ENCODE data around the gene CYTH1.

CYTH1 gene

DNA sequence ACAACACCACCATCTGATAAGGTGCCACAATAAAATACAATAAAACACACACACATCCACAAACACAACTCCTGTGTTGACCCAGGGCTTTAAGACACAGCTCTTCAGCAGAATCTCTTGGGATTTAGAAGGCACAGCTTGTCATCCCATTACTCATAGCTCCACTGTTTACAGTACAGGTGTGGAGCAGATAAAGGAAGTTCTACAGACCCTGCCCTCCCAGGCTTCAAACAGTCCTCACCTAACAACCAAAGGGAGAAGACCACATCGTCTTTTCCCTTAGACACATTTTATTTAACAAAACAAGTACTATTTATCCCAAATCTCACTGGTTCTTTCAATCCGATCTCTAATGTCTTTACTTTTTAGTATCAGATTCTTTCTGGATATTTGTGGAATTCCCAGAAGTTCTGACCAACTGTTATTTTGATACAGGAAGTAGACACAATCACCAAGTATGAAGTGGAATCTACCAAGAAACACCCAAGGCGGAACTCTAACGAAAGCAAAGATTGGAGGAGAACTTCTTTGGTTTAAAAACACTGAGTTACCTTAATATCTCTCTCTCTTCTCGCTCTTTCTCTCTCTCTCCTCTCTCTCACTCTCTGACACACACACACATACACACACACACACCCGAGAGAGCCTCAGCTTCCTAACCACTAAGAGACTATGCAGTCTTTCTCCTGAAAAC is 46.1 kb downstream of the CYTH1 start:
- DNase-seq (ENCODE audit: low read depth in 2 of 2), result no peak

DNA sequence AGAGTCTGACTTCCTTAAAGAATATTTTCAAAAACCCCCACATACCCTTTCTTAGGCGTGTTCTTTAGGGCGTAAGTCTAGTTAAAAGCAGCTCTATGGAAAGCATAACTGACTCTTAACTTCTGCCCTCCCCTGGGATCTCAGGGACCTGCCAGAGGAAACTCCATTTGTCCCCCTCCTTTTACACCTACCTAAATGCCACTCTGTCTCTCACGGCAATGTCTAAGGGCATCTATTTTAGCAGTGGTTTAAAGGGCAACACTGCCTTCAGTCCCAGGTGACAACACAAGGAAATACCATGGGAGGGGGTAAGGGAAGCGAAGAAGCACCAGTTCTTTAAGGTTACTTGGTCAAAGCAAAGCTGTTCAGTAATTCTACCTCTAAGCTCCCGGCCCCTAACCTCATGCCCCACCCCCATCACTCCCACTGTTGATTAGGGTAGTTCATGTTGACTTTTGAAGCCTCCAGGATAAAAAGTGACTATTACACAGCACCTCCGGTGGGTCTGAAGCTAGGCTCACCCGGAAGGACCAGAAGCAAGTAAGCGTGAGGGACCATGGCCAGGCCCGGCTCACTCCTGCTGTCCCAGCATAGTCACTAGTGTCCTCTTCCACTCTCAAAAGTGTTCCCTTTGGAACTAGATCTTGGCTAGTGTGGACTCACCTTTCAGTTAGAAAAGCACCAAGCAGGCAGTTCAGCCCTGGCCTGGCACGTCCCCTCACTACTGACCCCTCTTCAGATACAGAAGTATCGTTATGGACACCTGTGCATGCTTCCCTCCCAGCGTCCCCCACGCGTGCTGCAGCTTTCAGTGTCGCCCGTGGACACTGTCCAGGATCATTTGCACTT is 47.1 kb downstream of the CYTH1 start:
- no peak for DNase-seq (ENCODE audit: low read depth in 2 of 2)

DNA sequence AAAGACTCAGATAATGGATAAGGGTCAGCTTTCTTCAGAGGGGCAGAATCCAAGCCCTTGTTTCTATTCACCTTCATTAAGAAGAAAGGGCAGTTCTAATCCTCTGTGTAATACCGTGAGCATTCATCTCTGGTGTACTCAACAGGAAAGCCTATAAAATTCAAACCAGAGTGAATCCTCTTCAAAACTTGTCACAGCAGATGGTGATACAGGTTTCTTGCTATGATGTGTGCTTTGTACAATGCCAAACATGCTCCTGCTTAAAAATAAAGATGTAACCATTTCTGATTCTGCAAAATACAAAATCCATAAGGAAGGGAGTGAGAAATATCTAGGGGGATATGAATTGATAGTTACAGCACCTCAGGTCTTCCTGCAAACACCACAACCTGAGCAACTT is 49.7 kb downstream of the CYTH1 start:
- DNase-seq (ENCODE audit: low read depth in 2 of 2), result no peak

DNA sequence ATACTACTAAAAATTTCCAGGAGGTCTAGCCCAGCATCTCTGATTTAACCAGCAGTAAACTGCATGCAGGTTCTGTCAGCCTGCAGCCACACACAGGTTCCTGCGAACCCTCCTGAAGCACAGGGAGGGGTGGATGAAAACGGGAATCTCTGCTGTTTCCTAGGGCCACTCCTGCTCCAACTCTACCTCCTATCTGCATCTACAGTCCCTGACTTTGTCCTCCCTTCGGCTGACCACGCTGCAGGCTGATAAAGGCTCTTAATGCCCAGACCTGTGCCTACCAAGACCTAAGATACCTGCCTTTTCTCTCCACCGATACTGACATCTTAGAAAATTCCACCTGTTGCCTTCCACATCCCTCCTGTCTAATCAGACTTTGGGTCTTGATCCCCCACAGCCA is 50.2 kb downstream of the CYTH1 start:
- DNase-seq (ENCODE audit: low read depth in 2 of 2), result no peak

DNA sequence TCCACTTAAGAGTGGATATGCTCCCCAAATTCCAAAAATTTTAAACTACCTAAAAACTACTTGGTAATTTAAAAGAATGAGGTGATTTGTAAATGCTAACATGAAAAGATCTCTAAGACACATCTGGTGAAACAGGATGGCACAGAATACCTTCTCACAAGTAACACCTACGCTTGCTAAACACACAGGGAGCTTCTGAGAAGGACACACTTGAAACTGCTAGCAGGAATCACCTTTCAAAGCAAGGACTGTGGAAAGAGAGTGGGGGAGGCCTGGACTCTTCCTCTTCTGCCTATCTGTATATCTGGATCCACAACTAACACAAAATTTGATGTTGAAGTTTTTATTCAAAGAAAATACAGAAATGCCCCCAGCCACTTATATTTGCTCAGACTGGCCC is 52.4 kb downstream of the CYTH1 start:
- DNase-seq (ENCODE audit: low read depth in 2 of 2), result no peak

DNA sequence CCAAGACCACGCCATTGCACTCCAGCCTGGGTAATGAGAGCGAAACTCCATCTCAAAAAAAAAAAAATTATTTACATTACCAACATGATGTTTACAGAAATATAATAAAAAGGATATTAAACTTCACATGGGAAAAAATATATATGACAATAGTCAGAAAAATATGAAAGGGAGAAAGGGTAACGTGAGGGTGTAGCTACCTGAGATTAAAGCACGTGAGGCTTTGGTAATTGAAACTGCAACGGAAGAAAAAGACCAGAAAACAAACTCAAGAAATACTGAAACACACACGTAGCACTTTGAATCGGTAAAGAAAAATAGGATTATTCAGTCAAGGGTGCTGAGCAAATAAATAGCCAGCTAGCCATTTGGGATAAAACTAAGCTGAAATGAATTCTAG is 53.6 kb downstream of the CYTH1 start:
- no peak for DNase-seq (ENCODE audit: low read depth in 2 of 2)

DNA sequence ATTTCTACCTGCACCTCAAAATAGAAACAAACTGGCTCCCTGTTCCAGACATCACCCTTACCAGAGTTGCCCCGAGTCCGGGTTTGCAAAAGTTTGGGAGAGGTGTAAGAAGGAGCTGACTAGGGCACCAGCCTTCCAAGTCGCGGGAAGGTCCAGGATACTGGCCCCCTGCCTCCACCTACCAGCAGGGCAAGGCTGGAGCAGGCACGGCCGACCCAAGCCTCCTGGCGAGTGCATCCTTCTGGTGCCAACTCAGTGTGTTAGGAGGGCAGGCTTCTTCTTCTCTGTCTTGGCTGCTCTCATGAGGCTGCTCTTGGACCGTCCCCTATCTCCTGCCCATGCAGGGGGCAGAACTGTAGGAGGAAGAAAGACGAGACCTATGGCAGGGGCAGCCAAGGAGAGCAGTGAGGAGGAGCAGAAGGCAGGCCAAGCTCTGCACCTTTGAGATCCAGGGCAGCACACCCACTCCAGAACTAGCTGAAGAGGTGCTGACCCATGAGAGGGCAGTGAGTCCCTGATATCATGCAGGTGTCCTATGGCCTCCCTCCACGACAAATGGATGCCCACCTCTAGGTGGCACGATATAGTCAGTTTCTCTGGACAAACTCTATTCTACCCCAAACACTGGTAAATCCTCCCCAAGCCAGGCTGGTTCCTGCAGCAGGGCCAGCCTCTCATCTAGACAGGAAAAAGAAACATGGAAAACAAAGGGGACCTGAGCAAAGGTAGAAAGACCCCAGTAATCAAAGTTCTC is 54.4 kb downstream of the CYTH1 start:
- no peak for DNase-seq (ENCODE audit: low read depth in 2 of 2)

DNA sequence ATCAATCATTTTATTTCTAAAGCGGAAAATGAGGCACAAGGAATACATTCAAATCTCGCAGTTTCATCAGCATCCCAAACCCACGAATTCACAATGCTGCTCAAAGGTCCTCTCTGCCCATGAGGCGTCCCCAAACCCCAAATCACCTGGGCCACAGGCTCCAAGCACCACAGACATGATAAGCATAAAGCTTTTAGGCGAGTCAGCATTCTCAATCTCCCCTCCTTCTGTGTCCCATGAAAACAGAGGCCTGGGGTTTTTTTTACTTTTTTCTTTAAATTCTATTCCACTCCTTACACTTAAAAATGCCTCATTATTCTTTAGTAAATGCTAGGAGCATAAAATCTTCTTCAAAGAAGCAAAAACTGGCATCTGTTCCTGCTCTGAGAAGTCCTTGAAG is 55.0 kb downstream of the CYTH1 start:
- no peak for DNase-seq (ENCODE audit: low read depth in 2 of 2)

DNA sequence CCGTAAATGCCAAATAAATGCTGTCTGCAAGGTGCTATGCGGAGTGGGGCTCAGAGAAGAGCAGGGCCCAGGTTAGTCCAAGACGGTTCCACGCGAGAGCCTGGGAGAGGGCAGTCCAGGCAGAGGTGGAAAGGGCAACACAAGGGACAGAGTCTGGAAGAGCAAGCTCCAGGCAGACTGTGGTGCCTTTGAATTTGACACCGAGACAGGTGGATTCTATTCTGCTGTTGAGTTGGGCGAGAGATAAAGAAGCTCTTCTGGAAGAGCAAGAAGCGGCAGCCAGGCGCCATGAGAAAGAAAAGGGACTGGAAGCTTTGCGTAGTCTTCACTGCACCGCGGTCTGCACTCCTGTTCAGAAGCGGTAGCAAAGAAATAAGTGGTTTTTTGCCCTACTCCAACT is 55.6 kb downstream of the CYTH1 start:
- DNase-seq (ENCODE audit: low read depth in 2 of 2), result no peak

DNA sequence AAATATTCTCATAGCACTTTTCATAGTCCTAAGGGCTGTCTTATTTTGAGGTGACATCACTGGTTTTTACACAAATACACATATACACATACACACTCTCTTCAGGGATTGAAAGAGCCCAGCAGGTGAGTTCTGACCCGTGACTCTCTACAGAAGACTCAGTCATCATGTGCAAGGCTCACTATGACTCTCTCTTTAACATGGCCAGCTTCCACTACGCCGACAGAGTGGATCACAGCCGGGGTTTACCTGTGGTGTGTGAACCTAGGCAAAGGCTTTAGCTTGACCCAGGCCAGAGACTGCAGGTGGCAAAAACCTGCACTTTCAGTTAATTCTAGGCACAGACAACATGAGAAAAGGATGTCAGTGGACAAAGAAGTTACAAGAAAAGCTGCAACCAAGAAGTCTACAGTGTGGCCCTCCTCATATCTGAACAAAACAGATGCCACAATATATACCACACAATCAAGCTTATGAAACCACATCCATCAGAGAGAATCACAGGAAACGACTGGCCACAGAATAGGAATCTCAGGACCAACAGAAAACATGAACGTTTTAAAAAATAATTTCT is 56.5 kb downstream of the CYTH1 start:
- DNase-seq (ENCODE audit: low read depth in 2 of 2), result no peak

DNA sequence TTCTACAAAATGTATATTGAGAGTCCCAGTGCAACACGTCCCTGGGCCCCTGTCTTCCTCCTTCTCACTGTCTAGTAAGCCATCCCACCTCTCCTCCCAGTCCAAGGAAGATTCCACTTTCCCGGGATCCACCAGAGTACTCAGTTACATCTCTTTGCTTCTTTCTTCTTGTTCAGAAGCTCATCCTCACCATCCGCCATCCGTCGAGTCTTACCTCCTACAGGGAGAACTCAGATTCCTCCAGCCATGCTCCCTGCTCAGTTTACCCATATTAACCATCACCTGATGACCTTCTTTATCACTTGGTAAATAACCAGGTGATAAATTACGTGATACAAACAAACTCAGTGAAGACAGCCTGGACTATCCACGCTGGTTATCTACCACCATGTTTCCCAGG is 57.1 kb downstream of the CYTH1 start:
- no peak for DNase-seq (ENCODE audit: low read depth in 2 of 2)

DNA sequence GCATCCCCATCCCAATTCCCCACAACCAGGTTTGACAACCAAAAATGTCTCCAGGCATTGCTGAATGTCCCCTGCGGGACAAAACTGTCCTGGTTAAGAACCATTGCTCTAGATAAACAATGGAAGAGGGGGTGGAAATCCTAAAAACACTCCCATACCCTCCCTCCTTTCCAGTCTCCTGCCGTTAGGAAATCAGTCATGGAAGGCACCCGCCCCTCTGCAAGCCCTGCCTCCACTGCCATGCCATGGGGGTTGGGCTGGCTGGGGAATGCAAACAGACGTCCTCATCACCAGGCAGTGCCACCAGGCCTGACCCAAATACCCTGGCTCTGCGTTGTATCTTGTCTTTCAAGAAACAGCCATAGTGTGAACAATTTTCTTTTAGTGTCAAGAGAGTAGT is 57.5 kb downstream of the CYTH1 start:
- DNase-seq (ENCODE audit: low read depth in 2 of 2), result no peak

DNA sequence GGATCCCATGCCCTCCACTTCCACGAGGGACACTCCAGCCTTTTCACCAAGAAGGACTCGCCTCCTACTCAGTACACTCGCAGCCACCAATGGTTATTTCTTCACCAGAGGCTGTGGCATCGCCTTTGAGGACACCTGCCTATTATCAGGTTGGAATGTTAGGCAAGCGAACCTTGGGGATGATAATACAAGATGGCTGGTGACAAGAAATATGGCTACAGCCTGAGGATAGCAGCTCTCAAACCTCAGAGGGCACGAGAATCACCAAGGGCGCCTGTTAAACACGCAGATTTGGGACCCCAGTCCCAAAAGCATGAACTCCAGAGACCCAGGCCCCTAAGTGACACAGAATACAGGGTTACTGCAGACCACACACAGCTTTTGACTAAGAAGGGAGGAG is 58.1 kb downstream of the CYTH1 start:
- no peak for DNase-seq (ENCODE audit: low read depth in 2 of 2)

DNA sequence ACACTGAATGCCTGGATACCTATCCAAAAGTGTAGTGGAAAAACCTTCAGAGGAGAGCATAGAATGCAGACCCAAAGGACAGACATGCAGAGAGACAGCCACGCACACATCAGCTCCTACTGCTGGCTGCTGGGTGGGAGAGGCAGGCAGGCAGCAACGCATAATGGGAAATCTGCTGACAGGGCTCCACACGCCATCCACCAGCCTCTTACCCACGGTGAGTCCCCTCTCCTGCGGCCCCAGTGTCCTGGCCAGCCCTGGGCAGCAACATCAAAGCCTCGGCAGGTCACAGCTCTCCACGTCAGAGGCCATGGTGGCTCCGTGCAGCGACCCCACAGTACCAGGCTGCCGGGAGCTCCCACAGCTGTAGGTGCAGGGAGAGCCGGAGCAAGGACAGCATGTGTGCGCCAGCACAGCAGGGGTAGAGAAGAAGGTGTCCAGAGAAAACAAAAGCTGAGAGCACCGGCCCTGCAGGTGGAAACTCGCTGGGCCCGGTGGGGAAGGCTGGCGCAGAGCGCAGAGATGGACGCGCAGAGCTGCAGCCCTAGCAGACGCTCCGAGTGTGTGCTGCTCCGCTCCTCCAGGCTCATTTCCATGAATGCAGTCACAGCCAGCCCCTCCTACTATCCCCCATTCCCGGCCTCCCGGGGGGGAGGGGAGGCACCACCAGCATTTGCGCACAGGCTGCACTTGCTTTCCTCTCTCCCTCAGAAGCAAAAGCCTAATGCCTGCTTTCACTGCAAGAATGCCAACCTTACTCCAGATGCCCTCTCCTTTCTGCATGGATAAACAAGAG is 58.9 kb downstream of the CYTH1 start:
- no peak for DNase-seq (ENCODE audit: low read depth in 2 of 2)

DNA sequence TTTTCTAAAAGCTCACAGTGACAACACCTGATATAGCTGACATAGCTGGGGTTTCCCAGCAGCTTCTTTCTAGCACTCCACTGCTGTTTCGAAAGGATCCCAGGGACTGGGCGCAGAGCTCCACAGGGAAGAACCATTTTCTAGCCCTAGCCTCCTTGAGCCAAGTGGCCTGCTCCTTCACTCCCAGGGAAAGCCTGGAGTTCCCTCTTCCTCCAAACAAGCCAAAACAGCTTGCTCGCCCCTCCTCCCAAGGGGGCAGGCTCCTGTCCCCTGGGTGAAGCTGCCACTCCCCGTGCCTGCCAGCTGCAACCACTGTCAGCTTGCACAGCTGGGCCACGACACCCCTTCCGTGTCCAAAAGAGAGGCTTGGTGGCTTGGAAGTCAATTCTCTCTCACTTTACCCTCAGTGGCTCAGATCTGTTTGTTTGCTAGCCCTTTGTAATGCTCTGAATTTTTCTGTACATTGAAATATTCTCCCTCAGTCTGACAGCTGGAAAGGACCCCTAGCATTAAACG is 59.8 kb downstream of the CYTH1 start:
- DNase-seq (ENCODE audit: low read depth in 2 of 2), result no peak

DNA sequence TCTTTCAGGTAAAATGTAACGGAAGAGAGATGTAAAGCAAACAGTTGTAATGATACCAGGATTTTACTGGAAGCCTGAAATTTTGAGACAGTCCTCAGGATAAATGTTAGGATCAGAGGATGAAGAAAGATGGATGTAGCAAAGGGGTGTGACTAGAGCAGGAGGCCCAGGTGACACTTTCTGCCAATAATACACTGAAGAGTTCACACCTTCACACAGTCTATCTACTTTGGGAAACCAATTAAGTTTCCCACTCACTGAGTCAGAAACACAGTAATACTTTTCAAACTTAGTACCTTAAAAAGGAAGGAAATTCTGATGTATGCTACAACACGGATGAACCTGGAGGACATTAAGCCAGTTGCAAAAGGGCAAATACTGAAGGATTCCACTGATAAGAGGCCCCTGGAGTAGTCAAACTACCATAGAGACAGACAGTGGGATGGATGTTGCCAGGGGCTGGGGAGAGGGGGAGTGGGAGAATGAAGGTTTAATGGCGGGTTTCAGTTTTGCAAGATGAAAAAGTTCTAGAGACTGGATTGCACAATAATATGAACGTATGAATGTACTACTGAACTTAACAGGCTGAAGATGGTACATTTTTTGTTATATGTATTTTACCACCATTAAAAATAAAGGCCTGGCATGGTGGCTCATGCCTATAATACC is 62.3 kb downstream of the CYTH1 start:
- no peak for DNase-seq (ENCODE audit: low read depth in 2 of 2)

DNA sequence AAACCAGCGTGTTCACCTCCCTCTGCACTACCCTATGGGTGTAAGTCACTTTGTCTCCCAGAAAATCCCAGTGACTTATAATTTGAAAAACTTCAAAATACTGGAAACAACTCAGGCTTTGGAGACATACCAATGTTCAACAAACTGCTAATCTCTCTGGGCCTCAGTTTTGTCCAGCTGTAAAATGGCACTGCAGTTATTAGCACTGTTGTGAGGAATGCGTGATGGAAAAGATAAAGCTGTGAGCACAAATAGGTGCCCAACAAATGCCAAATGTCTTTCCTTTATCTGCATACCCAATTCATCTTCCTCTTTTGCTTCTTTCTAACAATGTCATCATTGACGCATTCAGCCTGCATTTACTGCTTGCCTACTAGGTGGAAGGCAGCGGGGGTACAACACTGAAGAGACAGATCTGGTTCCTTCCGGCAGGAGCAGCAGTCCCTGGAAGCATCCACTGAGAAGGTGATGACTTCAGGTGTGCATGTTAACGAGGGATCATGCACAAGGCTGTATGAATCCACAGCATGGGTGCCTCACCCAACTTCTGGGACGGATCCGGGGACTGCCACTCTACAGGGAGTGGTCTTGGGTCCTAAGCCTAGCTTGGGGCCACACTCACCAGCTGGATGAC is 63.4 kb downstream of the CYTH1 start:
- DNase-seq (ENCODE audit: low read depth in 2 of 2), result no peak

DNA sequence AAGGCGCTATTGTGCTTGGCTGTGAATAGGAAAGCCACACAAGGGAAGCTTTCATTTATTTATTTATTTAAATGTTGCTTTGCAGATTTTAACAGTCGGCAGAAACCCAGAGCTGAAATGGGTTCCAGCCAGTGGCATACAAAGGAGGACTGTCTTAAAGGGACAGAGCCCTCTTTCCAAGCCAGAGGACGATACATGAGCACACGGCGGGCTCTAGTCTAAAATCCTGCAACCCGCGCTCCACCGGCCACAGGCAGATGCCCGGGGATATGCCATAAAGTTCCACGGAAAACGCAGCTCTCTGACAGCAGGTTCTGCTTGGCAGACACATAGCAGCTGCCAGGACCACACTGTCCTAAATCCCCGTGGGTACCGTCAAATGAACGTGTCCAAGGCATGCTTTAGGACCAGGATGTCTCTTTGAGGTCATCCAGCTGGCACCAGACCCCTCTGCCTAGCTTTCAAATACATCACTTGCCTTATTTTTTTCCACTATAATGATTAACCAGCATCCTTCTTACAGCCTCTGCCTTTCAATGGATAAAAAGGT is 64.6 kb downstream of the CYTH1 start:
- no peak for DNase-seq (ENCODE audit: low read depth in 2 of 2)

DNA sequence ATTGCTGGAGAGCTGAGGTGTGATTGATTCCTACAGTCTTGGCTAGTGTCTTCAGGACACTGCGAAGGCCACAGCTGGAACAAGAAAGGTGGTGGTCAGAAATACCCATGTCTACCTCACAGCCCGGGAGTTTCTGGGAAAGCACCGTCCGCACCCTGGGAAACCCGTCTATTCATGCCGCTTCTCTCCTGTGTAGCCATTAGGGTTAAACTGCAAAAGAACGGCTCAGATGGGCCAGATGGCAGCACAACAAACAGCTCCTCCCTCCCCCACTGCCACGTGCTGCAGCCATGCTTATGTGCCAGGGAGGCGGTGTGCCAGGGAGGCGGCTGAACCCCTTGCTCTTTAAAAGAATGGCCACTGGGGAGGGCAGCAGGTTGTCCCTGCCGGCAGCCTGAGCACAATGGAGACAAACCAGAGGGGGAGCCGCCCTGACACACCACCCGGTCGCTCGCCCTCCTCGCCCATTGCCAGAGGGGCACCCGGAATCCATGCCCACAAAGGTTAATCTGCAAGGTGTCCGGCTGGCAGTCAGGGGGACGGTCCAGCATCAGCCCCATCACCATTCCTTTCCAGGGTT is 65.2 kb downstream of the CYTH1 start:
- DNase-seq (ENCODE audit: low read depth in 2 of 2), result no peak

DNA sequence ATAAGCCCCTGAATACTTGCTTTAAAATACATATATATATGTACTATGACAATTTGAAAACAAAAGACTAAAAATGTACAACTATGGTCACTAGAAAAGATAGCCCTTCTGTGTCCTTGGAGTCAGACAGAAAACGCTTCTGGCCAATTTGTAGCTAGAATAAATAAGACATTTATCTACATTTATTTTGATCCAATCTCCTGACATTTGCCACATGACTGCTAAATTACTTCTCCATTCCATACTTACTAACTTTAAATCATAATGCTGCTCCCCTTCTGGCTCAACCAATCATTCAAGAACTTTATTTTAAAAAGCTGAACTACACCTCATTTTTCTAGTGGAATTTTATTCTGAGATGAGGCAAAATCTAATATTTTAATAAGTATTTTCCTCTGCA is 65.8 kb downstream of the CYTH1 start:
- DNase-seq (ENCODE audit: low read depth in 2 of 2), result no peak

Measured in activated CD4-positive, alpha-beta T cell treated with anti-CD3 and anti-CD28 coated beads for 24 hours (primary cell).